Measurements from ENCODE around the gene BAHD1.

- TF ChIP-seq CTCF (IDR thresholded peaks at IDR 0.05) (peak; percentile 68), EZH2 (IDR thresholded peaks at IDR 0.05; ENCODE audit: borderline replicate concordance, insufficient read depth, low read depth, low read length, poor library complexity, severe bottlenecking) (no peak)
Measured at GRCh38 chr15:40506964-40507571, 66.3 kb downstream of the BAHD1 start.

Measured in B cell (primary cell).